Stimulated activated CD8-positive, alpha-beta memory T cell treated with anti-CD3 and anti-CD28 coated beads, Interleukin-4, amount 100 ng/mL, for 24 hours (primary cell): ENCODE data around the gene TNFSF11.
"Not testable (repeated sequence)": the region's sequence is repeated elsewhere in the genome, so short reads cannot be mapped to it uniquely, and the experiment has no call there.

Experiments used
- DNase-seq: peaks from one replicate; pipeline ENCODE4 v3.0.0-alpha.2; 2020; ENCODE audit warnings: low read depth

The TNFSF11 gene, protein sequence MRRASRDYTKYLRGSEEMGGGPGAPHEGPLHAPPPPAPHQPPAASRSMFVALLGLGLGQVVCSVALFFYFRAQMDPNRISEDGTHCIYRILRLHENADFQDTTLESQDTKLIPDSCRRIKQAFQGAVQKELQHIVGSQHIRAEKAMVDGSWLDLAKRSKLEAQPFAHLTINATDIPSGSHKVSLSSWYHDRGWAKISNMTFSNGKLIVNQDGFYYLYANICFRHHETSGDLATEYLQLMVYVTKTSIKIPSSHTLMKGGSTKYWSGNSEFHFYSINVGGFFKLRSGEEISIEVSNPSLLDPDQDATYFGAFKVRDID

DNA sequence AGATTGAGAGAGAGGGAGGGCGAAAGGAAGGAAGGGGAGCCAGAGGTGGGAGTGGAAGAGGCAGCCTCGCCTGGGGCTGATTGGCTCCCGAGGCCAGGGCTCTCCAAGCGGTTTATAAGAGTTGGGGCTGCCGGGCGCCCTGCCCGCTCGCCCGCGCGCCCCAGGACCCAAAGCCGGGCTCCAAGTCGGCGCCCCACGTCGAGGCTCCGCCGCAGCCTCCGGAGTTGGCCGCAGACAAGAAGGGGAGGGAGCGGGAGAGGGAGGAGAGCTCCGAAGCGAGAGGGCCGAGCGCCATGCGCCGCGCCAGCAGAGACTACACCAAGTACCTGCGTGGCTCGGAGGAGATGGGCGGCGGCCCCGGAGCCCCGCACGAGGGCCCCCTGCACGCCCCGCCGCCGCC lies at the start of gene TNFSF11:
TNFSF11 (plus strand) TSS at position 142 of the 400 bp plus-strand sequence; CDS start at position 294, 152 bp downstream.
- no peak for DNase-seq

DNA sequence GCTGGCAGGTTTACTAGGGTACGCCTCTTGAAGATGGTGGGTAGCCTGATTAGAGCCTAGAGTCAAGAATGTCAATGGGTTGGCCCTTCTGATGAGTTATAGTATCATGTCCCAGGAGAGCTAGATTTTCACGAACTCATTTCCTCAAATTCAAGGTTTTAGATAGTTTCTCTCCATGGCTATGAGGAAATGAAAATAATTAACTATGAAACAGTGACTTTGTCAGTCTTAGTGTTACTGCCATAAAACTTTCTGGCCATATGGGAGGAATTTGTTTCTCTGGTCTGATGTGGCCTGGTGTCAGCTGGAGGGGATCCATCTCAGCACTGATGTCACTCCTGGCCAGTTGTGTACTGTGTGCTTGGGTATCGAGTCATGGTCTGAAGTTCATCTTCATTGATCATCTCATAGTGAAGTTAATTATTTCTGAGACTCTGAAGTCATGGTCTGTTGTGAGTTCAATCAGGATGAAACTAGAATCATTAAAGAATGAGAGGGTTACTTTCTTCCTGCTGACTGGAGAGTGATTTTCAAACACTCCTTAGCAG lies 49.4 kb upstream of the TNFSF11 start:
- DNase-seq = no peak

DNA sequence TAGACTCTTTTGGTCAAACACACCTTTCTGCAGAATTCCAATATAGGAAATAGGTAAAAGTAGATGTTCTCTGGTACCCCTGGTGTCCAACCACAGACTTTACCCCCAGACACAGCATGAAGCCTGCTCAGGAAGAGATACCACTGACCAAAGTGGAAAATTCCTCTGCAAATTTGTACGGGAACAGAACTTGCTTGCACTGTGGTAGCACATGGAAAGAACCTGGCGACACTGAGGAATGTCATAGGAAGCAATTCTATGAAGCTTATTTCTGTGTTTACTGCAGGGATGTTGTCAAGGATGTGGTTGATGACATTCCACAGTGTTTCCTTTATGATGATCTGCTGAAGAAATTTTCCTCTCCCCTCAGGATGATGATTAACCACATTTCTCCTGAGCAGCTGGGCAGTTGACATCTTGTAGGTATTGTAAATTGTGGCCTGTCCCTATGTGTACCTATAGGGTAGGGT lies 48.9 kb upstream of the TNFSF11 start:
- no peak for DNase-seq

DNA sequence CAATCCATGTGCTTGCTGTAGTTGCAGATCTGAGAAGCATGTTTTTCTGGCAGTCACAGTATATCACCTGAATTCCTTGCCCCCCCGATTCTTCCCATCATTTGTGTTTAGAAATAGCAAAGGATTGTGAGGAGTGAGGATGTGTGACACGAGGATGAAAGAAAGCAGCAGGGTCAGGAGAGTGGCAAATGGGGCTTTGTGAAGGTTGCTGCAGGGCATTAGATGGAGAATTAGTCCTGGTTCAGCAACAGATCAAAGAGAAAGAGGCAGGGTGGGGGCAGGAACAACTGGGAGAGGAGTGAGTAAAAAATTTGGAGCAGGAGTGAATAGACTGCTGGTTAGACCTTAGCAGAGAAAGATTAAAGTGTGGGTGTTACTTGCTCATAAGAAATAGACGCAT lies 47.7 kb upstream of the TNFSF11 start:
- no peak for DNase-seq

DNA sequence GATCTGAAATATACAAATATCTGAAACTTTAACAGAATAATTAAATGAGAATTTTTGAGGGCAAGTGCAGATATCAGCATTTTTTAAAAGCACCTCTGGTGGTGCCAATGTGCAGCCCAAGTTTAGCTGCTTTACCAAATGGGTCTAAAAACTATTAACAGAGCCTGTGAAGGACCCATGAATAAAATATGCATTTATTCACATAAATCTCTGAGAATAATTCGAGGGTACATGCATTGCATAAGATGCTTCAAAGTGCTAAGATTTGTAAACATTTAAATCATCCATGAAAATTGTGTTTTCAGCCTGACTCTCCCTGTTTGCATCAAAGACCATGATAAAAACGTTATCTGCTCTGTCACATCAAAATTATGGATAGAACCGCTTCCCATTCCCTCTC lies 47.1 kb upstream of the TNFSF11 start:
- DNase-seq = no peak

DNA sequence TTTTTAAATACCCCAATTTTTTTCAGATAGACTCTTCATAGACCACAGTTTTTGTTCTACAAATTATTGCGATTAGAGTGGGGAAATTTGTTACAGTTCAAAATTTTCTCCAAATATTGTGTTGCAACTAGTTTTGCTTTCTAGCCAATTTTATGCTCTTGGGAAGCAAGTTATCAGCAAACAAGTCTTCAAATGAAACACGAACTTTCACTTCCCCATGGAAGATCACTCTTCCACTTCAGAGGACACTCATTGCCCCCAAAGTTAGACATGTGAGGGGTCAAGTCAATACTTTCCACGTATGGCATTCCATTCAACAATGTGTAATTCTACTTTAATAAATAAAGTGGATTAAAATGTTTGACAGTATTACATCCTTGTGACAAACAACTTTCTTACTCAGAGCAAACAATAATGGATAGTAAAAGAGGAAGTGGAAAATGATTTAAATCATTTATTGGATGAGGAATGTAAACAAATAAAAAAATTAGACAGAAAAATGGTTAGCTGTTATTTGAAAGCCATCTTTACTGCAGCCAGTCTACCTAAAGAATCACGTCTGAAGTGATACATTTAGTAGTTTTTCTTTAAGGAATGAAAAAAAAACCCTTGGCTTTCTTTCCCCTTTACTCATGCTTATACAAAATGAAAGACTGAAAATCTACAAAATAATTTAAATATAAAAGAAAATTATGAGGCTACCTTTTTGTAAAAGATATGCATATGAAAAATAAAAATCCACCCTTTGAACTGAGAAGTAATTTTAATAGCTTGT lies 41.2 kb upstream of the TNFSF11 start:
- DNase-seq = no peak

DNA sequence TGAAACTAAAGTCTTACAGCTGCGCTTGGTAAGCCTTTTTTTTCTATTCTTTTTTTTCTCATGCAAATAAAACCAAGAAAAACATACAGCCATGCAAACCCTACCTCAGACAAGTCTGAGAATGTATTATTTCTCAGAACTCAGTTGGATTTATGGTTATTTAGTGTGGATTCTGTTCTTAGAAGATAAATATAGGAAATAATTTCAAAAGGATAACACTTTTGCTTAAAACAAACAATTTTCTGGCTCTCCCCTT lies 40.7 kb upstream of the TNFSF11 start:
- no peak for DNase-seq

DNA sequence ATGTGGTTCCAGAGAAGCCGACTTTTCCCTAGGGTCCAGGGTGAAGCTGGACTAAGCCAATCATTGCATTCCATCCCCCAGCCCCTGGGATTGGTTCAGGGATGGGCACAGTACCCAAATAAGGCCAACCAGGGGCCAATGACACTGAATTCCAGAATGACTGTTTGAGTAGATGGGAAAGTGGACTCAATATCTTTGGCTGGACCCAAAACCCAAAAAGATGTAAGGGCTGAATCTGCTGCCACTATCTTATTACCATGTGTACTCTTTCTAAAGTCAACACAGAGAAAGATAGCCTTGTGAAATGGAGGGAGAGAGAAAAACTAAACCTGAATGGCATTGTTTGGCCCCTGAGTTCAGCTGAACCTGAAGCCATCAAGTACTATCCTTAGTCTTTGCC lies 39.2 kb upstream of the TNFSF11 start:
- no peak for DNase-seq

DNA sequence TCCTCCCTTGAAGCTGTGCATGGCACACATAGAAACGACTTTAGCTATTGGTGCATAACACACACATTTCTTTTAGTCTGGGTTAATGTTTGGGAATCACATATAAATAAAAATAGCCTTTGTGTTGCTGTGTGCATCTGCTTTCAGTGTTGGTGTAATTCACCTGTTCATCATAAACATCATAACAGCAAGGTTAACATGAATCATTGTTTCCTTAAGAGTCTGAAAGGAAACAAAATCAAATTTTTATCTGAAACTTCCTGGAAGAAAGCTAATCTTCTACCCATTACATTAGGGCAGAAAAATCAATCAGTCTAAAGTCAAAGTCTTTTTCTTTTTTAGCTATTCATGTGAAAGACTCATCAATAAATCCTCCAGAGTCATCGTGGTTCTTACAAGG lies 35.0 kb upstream of the TNFSF11 start:
- DNase-seq = no peak

DNA sequence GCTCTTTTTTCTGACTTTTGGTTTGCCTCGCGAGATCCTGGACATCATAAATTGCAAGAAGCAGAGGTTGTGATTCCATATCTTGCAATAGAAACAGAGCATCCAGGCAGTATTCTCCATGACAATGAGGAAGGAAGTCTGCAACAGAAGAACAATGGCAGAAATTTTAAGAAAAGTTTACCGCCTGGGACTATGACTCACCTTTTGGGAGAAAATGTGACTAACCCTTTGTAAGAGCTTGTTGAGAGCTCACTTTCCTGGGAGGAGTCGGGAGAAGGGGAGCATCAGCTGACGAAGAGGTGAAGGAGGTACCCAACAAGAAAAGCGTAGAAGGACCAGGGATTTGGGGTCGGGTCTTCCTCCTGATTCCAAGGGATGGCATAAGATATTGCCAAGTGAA lies 34.3 kb upstream of the TNFSF11 start:
- no peak for DNase-seq

DNA sequence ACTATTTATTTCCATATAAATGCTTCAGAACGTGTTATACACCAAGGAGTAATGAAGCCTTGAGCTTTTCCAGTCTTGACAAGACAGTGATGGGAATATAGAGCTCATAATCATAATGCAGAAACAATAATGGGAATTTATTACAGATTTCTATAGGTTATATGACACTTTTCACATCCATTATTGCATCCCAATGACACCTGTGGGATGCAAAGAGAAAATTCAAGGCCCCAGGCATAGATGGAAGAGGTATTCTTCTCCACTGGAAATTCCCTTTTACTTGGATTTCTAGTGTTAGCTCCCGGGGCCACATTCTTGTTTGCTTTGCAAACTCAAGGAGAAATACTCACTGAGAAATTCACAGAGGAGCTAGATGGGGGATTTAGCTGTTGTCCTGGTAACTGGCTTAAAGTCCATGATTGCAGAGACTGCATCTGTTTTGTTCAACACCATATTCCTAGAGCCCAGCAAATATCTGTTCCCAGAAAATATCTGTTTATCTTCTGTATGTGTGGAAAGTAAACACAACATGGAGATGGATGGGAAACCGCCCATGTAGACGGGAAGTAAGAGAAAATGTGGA lies 30.6 kb upstream of the TNFSF11 start:
- DNase-seq = no peak

DNA sequence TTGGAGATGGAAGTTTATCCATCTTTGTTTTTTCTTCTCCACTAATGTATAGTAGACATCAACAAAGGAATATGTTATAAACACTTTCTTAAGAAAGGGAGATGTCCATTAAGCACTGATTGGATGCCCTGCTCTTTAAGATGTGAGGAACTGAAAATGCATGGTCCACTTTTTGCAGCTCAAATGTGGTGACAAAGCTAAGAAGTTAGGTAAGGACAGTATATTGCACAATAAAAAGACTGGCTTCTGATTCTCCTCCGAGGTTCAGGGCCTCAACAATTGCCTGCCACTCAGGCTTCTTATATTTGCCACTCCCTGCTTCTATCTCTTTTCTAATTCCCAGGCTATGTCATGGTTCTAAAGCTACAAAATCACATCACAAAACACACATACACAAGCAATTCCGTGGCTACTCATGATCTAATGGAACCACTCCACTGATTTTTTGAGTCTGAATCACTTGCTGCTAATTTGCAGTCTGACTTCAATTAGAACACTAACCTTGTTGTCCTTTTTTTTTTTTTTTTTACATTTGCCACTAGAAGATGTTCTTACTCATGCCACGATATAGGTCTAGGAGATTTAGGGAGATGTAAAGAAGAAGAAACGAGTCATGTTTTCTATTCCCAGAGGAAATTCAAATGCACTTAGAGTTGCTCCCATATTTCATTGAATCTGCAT lies 29.6 kb upstream of the TNFSF11 start:
- DNase-seq = no peak

DNA sequence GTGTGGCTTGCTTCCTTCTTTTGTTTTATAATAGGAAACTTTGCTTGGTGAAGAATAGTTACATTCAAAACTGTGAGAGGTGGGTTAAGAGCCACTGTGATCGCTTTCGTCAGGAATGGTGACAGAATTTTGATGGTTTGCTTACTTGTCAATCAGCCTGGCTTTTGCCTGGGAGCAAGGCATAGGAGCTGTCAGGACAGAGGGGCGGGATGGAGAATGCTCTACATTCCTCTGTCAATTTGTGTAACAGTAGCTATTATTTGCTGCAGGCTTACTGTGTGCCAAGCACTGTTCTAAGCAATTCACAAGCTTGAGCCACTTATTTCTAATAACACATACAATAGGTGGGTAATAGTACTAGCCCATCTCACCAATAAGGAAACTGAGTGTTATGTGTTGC lies 28.1 kb upstream of the TNFSF11 start:
- no peak for DNase-seq

DNA sequence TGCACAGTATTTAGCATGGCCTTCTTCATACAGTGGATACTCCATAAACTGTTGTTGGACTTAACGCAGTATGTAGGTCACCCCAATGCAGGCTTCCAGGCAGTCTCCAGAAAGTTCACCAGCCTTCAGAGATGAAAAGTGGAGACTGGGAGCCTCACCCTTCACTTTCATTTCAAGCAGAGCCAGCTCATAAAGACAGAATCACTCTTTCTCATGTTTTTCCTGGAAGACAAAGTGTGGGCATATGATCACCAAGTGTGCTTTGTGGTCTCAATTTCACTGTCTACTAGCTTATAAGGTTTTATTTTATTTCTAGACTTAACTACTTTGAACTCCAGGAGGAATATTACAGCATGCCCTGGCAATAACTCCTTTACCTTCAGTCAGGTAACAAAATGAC lies 26.3 kb upstream of the TNFSF11 start:
- DNase-seq = no peak

DNA sequence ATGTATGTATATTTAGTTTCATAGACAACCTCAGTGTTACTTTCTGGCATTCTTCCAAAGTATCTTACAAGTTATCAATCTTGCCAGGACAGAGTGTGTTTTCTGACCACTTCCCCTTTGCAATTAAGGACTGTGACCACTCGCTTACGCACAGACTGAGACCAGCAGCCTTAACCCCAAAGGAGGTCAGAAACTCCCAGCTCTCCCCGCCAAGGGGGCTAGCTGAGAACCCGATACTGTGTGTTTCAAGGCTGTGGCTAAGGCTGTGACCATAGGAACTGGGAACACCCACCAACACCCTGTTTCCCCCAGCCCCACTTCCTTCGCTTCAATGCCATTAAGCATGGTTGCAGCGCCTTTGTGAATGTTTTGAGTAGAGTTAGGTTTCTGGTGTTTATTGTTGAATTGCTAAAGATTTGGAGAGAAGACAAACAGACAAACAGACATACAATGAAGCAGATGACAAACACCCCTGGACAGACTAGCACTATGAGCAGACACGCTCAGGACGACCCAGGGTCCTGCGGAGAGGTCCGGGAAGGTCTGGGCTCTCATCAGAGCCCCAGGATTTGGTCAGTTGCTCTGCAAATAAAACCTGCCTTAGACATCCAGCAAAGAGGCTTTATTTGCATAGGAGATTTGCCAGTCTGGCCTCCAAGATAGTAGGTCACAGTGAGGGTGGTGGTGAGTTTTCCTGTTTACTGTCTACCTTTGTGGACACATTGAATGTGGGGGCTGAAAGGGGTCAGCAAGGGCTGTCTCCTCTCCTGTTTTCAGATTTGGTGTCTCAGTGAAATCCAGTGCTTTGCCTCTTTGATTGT lies 25.0 kb upstream of the TNFSF11 start:
- DNase-seq = no peak

DNA sequence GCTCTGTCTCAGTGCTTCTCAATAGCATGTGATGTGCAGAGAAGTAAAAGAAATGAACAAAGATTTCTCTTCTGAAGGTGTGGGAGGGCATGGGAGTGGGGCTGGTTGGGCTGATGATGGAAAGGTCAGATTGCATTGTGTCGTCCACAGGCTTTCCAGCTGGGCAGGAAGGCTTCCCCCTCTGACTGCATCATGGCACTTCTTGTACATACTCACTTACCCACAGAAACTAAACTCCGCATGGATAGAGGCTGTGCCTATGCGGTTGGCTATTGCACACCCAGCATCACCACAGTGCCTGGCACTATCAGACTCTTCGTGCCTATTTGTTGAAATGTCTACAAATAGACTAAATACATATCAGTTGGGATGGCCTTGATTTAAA lies 24.4 kb upstream of the TNFSF11 start:
- no peak for DNase-seq

DNA sequence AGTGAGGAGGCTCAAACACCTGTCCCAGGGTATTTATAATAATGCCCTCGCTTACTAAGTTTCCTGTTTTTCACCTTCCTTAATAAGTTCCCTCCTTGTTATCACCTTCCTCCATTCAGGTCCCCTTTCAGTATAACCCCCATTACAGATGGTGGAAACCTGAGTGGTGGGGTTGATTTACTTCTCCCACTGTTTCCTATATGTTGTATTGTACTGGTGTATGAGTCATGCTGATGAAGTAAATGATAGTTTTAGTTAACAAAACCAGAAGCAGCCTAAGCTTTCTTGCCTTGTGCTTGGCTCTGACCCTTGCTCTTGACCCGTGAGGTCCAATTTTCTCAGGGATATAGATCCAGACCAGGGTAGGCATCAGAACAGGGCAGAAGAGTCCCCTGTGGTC lies 22.3 kb upstream of the TNFSF11 start:
- DNase-seq = no peak

DNA sequence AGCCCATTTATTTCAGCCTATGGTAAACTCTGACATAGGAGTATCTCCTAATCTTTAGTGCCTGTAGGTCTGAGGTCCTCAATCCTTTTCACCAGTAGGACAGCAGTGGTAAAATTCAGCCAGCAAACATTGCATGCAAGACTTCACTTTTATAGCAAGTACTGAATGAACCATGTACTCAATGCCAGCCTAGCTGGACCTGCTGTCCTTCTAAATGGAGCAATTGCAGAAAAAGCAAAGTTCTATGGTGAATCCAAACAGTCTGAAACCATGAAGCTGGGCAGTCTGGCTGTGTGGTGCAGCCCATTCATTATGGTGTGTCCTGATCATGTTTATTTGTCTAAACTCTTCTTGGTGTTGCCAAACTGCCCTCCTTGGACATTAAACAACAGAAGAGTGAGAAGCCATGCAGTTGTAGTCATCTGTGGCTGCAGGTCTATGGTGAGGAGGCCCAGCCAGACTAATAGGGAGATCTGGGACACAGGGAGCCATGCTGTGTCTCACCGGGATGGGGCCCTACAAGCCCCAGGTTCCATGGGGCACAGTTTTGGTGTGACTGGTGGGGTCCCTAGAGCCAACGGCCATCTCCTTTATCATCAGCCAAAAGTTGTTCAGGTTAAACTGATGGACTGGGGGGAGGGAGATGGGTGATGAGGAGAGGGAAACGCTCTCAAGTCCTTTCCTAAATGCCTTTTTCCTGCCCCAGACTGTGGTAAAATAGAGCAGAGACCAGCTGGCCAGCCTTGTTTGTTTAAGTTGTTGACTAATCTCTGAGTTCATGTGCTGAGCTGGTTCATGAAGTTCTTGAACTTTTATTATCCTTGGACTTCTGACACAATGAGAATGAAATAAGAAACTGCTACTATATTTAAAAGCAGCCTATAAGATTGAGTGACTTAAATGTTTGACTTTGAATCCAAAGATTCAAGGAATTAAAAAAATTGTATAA lies 20.6 kb upstream of the TNFSF11 start:
- no peak for DNase-seq

DNA sequence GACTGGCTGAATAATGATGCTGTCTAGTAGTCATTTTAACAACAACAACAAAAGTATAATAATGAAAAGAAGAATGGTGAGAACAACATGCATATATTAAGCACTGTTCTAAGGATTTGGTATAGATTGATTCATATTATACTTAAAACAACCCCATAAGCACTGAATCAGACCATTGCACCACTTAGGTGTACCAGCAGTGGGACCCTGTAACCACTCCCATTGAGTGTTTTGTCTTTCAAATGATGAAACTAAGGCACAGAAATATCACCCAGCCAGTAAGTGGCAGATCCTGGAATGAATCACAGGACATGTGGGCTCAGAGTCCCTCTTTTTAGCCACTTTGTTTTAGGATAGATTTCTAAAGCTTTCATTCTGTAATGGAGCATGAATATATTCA lies 14.9 kb upstream of the TNFSF11 start:
- DNase-seq = no peak

DNA sequence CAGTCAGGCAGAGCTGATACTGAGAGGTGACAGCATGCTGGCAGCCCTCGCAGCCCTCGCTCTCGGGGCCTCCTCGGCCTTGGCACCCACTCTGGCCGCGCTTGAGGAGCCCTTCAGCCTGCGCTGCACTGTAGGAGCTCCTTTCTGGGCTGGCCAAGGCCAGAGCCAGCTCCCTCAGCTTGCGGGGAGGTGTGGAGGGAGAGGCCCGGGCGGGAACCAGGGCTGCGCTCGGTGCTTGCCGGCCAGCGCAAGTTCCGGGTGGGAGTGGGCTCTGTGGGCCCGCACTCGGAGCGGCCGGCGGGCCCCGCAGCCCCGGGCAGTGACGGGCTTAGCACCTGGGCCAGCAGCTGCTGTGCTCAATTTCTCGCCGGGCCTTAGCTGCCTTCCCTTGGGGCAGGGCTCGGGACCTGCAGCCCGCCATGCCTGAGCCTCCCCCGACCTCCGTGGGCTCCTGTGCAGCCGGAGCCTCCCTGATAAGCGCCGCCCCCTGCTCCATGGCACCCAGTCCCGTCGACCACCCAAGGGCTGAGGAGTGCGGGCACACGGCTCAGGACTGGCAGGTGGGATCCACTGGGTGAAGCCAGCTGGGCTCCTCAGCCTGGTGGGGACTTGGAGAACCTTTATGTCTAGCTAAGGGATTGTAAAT lies 14.3 kb upstream of the TNFSF11 start:
- DNase-seq = not testable (repeated sequence)
